PC-9 (cell line): ENCODE results near the gene CBX8.

Experiments
- CTCF ChIP-seq: fragments of 200-600 bp; sonication (generic); conservative IDR thresholded peaks from 2 replicates; pipeline ENCODE4 v1.6.1; 2017; ENCODE audit warnings: mixed run types, antibody characterized with exemption, mild to moderate bottlenecking, moderate library complexity
- EZH2 ChIP-seq: fragments of 200-600 bp; sonication (generic); IDR thresholded peaks from 2 replicates; pipeline ENCODE4 v1.8.0; 2017; ENCODE audit warnings: antibody characterized with exemption, low read depth

GRCh38 chr17:79786930-79787643 is 9.8 kb downstream of the CBX8 start:
- TF ChIP-seq CTCF (no peak), EZH2 (no peak)
